HUDEP-2 (cell line): ENCODE results near the gene RASSF7.
A peak's percentile ranks its signal among the peaks of the same experiment; 100 is the strongest.

Source experiments
- DNase-seq, 76 experiments: peaks; one replicate each; lab custom pipeline; 2025; ENCODE audit not compliant: unreplicated experiment in 76 of 76; lab: John Stamatoyannopoulos, UW

Gene RASSF7

GRCh38 chr11:578276-579035 lies 17.7 kb downstream of the RASSF7 start:
- DNase-seq = peak in 3 of 76 experiments; percentile 8 to 22 (median 9)

GRCh38 chr11:579830-580601 lies 19.2 kb downstream of the RASSF7 start:
- DNase-seq = no peak

- DNase-seq = no peak
These were observed 20.6 kb downstream of the RASSF7 start for GRCh38 chr11:581342-581741.

- no peak for DNase-seq
These were observed 21.0 kb downstream of the RASSF7 start for GRCh38 chr11:581752-582151.

- DNase-seq = no peak
These were observed 23.5 kb downstream of the RASSF7 start for GRCh38 chr11:584287-584686.

- no peak for DNase-seq
These were observed 25.9 kb downstream of the RASSF7 start for GRCh38 chr11:586376-587316.

- DNase-seq = no peak
These were observed 26.8 kb downstream of the RASSF7 start for GRCh38 chr11:587546-587945.

GRCh38 chr11:587978-588380 lies 27.2 kb downstream of the RASSF7 start:
- no peak for DNase-seq

GRCh38 chr11:589798-590197 lies 29.0 kb downstream of the RASSF7 start:
- no peak for DNase-seq

- DNase-seq = no peak
These were observed 30.2 kb downstream of the RASSF7 start for GRCh38 chr11:590997-591396.

- no peak for DNase-seq
These were observed 31.7 kb downstream of the RASSF7 start for GRCh38 chr11:592501-592900.

GRCh38 chr11:592918-593317 lies 32.1 kb downstream of the RASSF7 start:
- no peak for DNase-seq

- no peak for DNase-seq
These were observed 32.6 kb downstream of the RASSF7 start for GRCh38 chr11:593347-593746.

- no peak for DNase-seq
These were observed 34.6 kb downstream of the RASSF7 start for GRCh38 chr11:595400-595799.

- no peak for DNase-seq
These were observed 35.6 kb downstream of the RASSF7 start for GRCh38 chr11:596374-596773.

- peak in 1 of 76 experiments; percentile 7 for DNase-seq
These were observed 36.5 kb downstream of the RASSF7 start for GRCh38 chr11:597166-597725.

- no peak for DNase-seq
These were observed 37.4 kb downstream of the RASSF7 start for GRCh38 chr11:598005-598680.

GRCh38 chr11:601573-602245 lies 40.9 kb downstream of the RASSF7 start:
- DNase-seq = no peak

GRCh38 chr11:603154-603553 lies 42.4 kb downstream of the RASSF7 start:
- DNase-seq = no peak
